Erythroblast (primary cell): Measurements from ENCODE around the gene APLP1.
"Not testable (repeated sequence)": the region's sequence is repeated elsewhere in the genome, so short reads cannot be mapped to it uniquely, and the experiment has no call there.

ENCODE experiments used
- DNase-seq, 2 experiments: peaks; one replicate each; lab custom pipeline; 2025; lab: John Stamatoyannopoulos, UW
- GATA1 ChIP-seq: IDR thresholded peaks from 2 replicates; pipeline ENCODE4 v1.6.1; 2011; ENCODE audit warnings: low read depth, mild to moderate bottlenecking, control low read depth, low read length, moderate library complexity
- POLR2A ChIP-seq: IDR thresholded peaks from 2 replicates; pipeline ENCODE4 v1.6.1; 2011; ENCODE audit warnings: mild to moderate bottlenecking, low read length

APLP1 gene

GRCh38 chr19:35901055-35901644 lies 32.8 kb downstream of the APLP1 start:
- TF ChIP-seq POLR2A (no peak), GATA1 (no peak)
- no peak for DNase-seq

- TF ChIP-seq POLR2A (no peak), GATA1 (no peak)
These were observed 33.7 kb downstream of the APLP1 start, which contains the start of gene HCST for GRCh38 chr19:35901854-35902661. Gene HCST, plus strand, starts transcription at chr19:35902529. Its CDS starts 65 bp downstream, at chr19:35902594.

GRCh38 chr19:35902870-35903475 lies 34.6 kb downstream of the APLP1 start:
- TF ChIP-seq POLR2A (no peak), GATA1 (no peak)
- no peak for DNase-seq

More at GRCh38 chr19:35901854-35902661, 33.7 kb downstream of the APLP1 start, which contains the start of gene HCST:
- DNase-seq, result no peak

- no peak for TF ChIP-seq GATA1
- TF ChIP-seq POLR2A, result peak; percentile 40
- DNase-seq, result peak in 1 of 2 experiments; percentile 29
These were observed 35.3 kb downstream of the APLP1 start for GRCh38 chr19:35903550-35904179.

- DNase-seq, result no peak
- TF ChIP-seq POLR2A, result no peak
- TF ChIP-seq GATA1, result no peak
These were observed 36.1 kb downstream of the APLP1 start for GRCh38 chr19:35904311-35905068.

GRCh38 chr19:35905178-35905727 lies 36.9 kb downstream of the APLP1 start:
- no peak for DNase-seq
- no peak for TF ChIP-seq GATA1
- no peak for TF ChIP-seq POLR2A

- TF ChIP-seq POLR2A (no peak), GATA1 (no peak)
- no peak for DNase-seq
These were observed 39.0 kb downstream of the APLP1 start for GRCh38 chr19:35907377-35907745.

GRCh38 chr19:35908010-35908441 lies 39.7 kb downstream of the APLP1 start, which contains the start of gene TYROBP:
Gene TYROBP, minus strand, starts transcription at chr19:35908295. Its CDS starts 67 bp downstream, at chr19:35908228.
- TF ChIP-seq POLR2A, result no peak
- TF ChIP-seq GATA1, result no peak
- no peak for DNase-seq

GRCh38 chr19:35908973-35909683 lies 40.8 kb downstream of the APLP1 start:
- no peak for DNase-seq
- TF ChIP-seq POLR2A (no peak), GATA1 (no peak)

GRCh38 chr19:35909684-35910035 lies 41.3 kb downstream of the APLP1 start:
- TF ChIP-seq GATA1 (no peak), POLR2A (no peak)
- no peak for DNase-seq

- not testable (repeated sequence) for DNase-seq
These were observed 42.0 kb downstream of the APLP1 start for GRCh38 chr19:35910355-35910754.

- DNase-seq, result no peak
- TF ChIP-seq POLR2A (no peak), GATA1 (no peak)
These were observed 42.8 kb downstream of the APLP1 start for GRCh38 chr19:35911173-35911572.
